GM18517 (cell line): ENCODE results near the gene USP17L28.
"Not testable (repeated sequence)": the region's sequence is repeated elsewhere in the genome, so short reads cannot be mapped to it uniquely, and the experiment has no call there.

Experiments used
- ATAC-seq: cut with Tn5 transposase; IDR thresholded peaks from one replicate; pipeline ENCODE4 v1.9.1; 2021; ENCODE audit warnings: mild to moderate bottlenecking, moderate library complexity; ENCODE audit not compliant: unreplicated experiment

Gene USP17L28, protein sequence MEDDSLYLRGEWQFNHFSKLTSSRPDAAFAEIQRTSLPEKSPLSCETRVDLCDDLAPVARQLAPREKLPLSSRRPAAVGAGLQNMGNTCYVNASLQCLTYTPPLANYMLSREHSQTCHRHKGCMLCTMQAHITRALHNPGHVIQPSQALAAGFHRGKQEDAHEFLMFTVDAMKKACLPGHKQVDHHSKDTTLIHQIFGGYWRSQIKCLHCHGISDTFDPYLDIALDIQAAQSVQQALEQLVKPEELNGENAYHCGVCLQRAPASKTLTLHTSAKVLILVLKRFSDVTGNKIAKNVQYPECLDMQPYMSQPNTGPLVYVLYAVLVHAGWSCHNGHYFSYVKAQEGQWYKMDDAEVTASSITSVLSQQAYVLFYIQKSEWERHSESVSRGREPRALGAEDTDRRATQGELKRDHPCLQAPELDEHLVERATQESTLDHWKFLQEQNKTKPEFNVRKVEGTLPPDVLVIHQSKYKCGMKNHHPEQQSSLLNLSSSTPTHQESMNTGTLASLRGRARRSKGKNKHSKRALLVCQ

DNA sequence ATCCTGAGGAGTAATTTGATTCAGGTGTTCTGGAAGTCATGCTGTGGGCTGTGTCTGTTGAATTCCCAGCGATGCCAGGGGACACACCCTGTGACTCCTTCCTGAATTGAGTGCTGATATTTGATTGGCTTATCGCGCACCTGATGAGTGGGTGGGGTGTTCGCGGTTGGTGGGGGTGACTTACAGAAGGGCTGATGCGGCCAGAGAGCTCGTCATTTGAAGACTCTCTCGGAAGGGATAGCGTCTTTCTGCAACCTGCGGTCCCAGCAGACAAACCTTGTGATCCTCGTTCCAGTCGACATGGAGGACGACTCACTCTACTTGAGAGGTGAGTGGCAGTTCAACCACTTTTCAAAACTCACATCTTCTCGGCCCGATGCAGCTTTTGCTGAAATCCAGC is at the start of gene USP17L28:
Gene USP17L28 (plus strand): TSS at position 301 of the 400 bp plus-strand sequence. CDS start 0 bp downstream, at position 301.
- not testable (repeated sequence) for ATAC-seq

DNA sequence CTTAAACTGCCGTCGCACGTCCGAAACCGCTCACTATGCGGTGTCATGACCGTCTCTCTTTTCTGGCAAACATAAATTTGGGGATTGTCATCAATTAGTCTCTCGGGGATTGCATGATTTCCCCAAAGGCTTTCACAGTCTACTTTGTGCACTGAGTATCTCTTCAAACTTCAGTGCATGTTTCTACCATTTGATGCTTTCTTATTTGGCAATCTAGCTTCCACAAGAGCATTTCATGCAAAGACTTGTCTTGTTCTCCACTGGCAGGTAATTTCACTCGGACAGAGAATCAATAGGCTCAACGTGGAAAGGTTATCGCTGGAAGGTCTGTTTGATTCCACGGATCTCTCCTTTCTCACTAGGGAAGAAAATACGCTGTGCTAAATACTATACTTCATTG is 24.5 kb upstream of the USP17L28 start:
- not testable (repeated sequence) for ATAC-seq

DNA sequence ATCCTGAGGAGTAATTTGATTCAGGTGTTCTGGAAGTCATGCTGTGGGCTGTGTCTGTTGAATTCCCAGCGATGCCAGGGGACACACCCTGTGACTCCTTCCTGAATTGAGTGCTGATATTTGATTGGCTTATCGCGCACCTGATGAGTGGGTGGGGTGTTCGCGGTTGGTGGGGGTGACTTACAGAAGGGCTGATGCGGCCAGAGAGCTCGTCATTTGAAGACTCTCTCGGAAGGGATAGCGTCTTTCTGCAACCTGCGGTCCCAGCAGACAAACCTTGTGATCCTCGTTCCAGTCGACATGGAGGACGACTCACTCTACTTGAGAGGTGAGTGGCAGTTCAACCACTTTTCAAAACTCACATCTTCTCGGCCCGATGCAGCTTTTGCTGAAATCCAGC is 23.8 kb upstream of the USP17L28 start, which contains the start of gene USP17L24:
Gene USP17L24 (plus strand): TSS at position 301 of the 400 bp plus-strand sequence. CDS start 0 bp downstream, at position 301.
- ATAC-seq = not testable (repeated sequence)

DNA sequence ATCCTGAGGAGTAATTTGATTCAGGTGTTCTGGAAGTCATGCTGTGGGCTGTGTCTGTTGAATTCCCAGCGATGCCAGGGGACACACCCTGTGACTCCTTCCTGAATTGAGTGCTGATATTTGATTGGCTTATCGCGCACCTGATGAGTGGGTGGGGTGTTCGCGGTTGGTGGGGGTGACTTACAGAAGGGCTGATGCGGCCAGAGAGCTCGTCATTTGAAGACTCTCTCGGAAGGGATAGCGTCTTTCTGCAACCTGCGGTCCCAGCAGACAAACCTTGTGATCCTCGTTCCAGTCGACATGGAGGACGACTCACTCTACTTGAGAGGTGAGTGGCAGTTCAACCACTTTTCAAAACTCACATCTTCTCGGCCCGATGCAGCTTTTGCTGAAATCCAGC is 19.1 kb upstream of the USP17L28 start, which contains the start of gene USP17L25:
Gene USP17L25 (plus strand): TSS at position 301 of the 400 bp plus-strand sequence. CDS start 0 bp downstream, at position 301.
- ATAC-seq = not testable (repeated sequence)

DNA sequence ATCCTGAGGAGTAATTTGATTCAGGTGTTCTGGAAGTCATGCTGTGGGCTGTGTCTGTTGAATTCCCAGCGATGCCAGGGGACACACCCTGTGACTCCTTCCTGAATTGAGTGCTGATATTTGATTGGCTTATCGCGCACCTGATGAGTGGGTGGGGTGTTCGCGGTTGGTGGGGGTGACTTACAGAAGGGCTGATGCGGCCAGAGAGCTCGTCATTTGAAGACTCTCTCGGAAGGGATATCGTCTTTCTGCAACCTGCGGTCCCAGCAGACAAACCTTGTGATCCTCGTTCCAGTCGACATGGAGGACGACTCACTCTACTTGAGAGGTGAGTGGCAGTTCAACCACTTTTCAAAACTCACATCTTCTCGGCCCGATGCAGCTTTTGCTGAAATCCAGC is 14.3 kb upstream of the USP17L28 start, which contains the start of gene USP17L26:
Gene USP17L26 (plus strand): TSS at position 301 of the 400 bp plus-strand sequence. CDS start 0 bp downstream, at position 301.
- not testable (repeated sequence) for ATAC-seq

DNA sequence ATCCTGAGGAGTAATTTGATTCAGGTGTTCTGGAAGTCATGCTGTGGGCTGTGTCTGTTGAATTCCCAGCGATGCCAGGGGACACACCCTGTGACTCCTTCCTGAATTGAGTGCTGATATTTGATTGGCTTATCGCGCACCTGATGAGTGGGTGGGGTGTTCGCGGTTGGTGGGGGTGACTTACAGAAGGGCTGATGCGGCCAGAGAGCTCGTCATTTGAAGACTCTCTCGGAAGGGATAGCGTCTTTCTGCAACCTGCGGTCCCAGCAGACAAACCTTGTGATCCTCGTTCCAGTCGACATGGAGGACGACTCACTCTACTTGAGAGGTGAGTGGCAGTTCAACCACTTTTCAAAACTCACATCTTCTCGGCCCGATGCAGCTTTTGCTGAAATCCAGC is 9.6 kb upstream of the USP17L28 start, which contains the start of gene USP17L5:
Gene USP17L5 (plus strand): TSS at position 301 of the 400 bp plus-strand sequence. CDS start 0 bp downstream, at position 301.
- ATAC-seq = not testable (repeated sequence)

DNA sequence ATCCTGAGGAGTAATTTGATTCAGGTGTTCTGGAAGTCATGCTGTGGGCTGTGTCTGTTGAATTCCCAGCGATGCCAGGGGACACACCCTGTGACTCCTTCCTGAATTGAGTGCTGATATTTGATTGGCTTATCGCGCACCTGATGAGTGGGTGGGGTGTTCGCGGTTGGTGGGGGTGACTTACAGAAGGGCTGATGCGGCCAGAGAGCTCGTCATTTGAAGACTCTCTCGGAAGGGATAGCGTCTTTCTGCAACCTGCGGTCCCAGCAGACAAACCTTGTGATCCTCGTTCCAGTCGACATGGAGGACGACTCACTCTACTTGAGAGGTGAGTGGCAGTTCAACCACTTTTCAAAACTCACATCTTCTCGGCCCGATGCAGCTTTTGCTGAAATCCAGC is 4.8 kb upstream of the USP17L28 start, which contains the start of gene USP17L27:
Gene USP17L27 (plus strand): TSS at position 301 of the 400 bp plus-strand sequence. CDS start 0 bp downstream, at position 301.
- ATAC-seq = not testable (repeated sequence)

DNA sequence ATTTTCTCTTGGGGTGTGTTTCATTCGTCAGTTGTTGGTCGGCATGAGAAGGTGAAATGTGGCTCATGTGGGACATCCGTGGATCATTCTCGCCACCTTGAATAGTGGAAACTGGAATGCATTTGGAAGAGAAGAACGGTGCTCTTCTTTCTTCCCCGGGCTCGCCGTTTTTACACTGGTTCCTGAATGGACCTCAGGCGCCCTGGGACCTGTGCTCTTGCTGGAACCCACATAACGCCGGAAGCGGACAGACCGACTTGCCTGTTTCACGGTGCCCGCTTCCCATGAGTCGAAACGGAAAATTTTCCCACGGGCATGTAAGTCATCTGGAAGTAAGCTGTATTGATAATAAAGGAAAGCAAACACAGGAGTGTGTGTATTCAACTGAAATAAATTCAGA is 2.2 kb downstream of the USP17L28 start:
- ATAC-seq = not testable (repeated sequence)

DNA sequence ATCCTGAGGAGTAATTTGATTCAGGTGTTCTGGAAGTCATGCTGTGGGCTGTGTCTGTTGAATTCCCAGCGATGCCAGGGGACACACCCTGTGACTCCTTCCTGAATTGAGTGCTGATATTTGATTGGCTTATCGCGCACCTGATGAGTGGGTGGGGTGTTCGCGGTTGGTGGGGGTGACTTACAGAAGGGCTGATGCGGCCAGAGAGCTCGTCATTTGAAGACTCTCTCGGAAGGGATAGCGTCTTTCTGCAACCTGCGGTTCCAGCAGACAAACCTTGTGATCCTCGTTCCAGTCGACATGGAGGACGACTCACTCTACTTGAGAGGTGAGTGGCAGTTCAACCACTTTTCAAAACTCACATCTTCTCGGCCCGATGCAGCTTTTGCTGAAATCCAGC is 4.6 kb downstream of the USP17L28 start, which contains the start of gene USP17L29:
Gene USP17L29 (plus strand): TSS at position 301 of the 400 bp plus-strand sequence. CDS start 0 bp downstream, at position 301.
- ATAC-seq = not testable (repeated sequence)

DNA sequence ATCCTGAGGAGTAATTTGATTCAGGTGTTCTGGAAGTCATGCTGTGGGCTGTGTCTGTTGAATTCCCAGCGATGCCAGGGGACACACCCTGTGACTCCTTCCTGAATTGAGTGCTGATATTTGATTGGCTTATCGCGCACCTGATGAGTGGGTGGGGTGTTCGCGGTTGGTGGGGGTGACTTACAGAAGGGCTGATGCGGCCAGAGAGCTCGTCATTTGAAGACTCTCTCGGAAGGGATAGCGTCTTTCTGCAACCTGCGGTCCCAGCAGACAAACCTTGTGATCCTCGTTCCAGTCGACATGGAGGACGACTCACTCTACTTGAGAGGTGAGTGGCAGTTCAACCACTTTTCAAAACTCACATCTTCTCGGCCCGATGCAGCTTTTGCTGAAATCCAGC is 14.1 kb downstream of the USP17L28 start, which contains the start of gene USP17L30:
Gene USP17L30 (plus strand): TSS at position 301 of the 400 bp plus-strand sequence. CDS start 0 bp downstream, at position 301.
- not testable (repeated sequence) for ATAC-seq

DNA sequence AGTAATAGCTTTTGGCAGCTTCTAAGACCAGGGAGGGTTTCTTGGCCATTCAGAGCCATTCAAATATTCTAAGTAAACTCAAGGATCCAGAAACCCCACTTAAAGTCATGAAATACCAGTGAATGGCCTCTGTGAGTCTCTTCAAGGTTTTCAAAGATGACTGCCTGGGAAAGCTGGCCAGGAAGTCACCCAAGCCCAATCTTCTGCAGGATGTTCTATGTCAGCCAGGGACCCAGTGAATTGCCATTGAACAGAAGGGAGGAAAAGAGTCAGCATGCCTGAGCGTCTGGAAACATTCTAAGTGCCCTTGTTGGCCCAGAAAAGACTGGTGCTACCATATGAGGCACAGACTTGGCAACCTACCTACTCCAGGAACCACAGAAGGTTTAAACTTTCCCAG is 31.2 kb downstream of the USP17L28 start:
- not testable (repeated sequence) for ATAC-seq

DNA sequence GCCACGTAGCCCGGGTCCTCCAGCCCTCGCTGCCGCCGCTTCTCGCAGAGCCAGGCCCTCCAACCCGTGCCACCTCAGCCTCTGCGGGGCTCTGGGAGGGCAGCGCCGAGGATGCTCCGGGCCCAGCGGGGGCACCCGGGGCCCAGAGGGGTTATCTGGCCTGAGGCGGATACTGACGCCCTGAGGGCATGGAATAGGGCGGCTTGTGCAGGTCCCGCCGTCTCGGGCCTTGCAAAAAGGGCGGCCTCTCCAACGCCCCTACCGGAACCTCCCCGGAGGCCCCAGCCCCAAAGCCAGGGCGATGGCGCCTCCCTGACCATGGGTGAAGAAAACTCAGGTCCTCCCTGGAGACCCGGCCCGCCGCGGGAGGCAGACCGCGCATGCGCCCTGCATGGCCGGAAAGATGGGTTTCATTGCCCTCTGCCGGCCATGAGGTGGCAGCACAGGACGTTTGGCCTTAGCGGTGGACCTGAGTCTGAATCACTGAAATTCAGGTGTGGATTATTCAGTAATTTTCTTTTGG is 32.4 kb downstream of the USP17L28 start:
- not testable (repeated sequence) for ATAC-seq

DNA sequence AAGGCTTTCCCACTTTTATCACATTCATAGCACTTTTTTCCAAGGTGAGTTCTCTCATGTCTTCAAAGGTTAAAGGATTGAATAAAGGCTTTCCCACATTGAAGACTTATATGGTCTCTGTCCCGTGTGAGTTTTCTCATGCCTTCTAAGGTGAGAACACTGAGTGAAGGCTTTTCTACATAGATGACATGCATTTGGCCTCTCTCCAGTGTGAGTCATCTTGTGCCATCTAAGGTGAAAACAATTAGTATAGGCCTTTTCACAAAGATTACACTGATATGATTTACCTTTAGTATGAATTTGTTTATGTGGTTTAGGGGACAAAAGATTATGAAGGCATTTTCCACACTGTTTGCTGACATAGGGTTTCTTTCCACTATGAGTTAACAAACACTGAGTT is 35.4 kb downstream of the USP17L28 start:
- no peak for ATAC-seq

DNA sequence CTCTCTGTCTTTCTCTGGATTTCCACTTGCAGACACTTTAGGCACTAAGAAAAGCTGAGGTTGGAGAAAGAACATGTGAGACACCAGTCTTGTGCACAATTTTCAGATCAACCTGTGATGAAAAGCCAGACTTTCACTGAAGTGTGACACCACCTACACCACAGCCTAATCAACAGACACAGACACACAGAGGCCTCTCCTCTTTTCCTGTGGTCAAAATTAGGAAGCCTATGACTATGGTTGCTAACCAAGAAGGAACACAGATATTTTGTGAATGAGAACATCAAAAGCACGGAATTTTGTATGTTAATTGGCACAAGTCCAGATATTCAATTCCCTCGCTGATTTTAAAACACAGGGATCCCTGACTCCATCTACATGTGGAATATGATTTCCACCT is 40.3 kb downstream of the USP17L28 start:
- ATAC-seq = not testable (repeated sequence)
